GM12878 (cell line): Measurements from ENCODE around the gene LPIN1. TPM values are rescaled to one million over a fixed set of nuclear protein-coding genes. Genes with fewer than 3 reads are reported as not detected.

ENCODE experiments used
- ATAC-seq: fragments of 200-7000 bp; cut with Tn5 transposase; 3 replicates; pipeline ENCODE4 v1.9.1; 2020; ENCODE audit warnings: mild to moderate bottlenecking, moderate library complexity
- BruUV-seq: library from RNA; stranded (reverse); fragments of 400-500 nt; replicated peaks from 2 replicates; lab custom pipeline; 2021; lab: Mats Ljungman, UMichigan
- CTCF ChIA-PET: fragments of 300-600 bp; sonication (Branson Sonifier 250); formaldehyde crosslinking; extraction: SDS; loops from one replicate; lab custom pipeline; 2021; ENCODE audit warnings: inconsistent platforms; lab: Yijun Ruan, JAX
- POLR2A ChIA-PET: fragments of 350-600 bp; formaldehyde crosslinking; extraction: SDS; loops from one replicate; lab custom pipeline; 2021; ENCODE audit warnings: inconsistent platforms; lab: Charles Lee
- RAD21 ChIA-PET: fragments of 300-600 bp; sonication (Branson Sonifier 250); formaldehyde crosslinking; loops from one replicate; lab custom pipeline; 2023; ENCODE audit warnings: antibody characterized with exemption; ENCODE audit not compliant: unreplicated experiment; lab: Charles Lee
- SMC1A ChIA-PET: fragments of 300-600 bp; sonication (Branson Sonifier 250); formaldehyde crosslinking; loops from one replicate; lab custom pipeline; 2023; ENCODE audit not compliant: unreplicated experiment, uncharacterized antibody; lab: Charles Lee
- DNase-seq: peaks from one replicate; pipeline ENCODE4 v3.0.0-alpha.2; 2011; ENCODE audit warnings: low read depth, low spot score
- FAIRE-seq: peaks from 3 replicates; lab custom pipeline; 2011; peaks lifted over from hg19 to GRCh38; lab: Jason Lieb, UNC
- H2AFZ ChIP-seq: 2 replicates; pipeline ENCODE4 v1.6.0; 2011; ENCODE audit warnings: low read depth, low read length, control low read depth; ENCODE audit not compliant: control insufficient read depth
- H3K27ac ChIP-seq: 2 replicates; pipeline ENCODE4 v1.5.1; 2011; ENCODE audit warnings: control low read depth; ENCODE audit not compliant: control insufficient read depth, insufficient read depth
- H3K27me3 ChIP-seq, 2 experiments: replicated peaks in 1 of 2; 2 replicates each; pipeline versions ENCODE4 v1.6.0 to v1.6.1; 2011; ENCODE audit warnings: low read length in 1 of 2; ENCODE audit not compliant: control insufficient read depth in 2 of 2, insufficient read depth in 2 of 2
- H3K36me3 ChIP-seq, 2 experiments: 2 replicates each; pipeline ENCODE4 v1.5.1; 2011; ENCODE audit warnings: low read length in 1 of 2; ENCODE audit not compliant: control insufficient read depth in 2 of 2, insufficient read depth in 2 of 2
- H3K4me1 ChIP-seq: 2 replicates; pipeline ENCODE4 v1.6.1; 2011; ENCODE audit warnings: mild to moderate bottlenecking, low read length, moderate library complexity, mixed read lengths; ENCODE audit not compliant: control insufficient read depth, insufficient read depth
- H3K4me2 ChIP-seq: 2 replicates; pipeline ENCODE4 v1.6.0; 2011; ENCODE audit warnings: control low read depth; ENCODE audit not compliant: control insufficient read depth, insufficient read depth
- H3K4me3 ChIP-seq: fragments of 200-600 bp; sonication (generic); 2 replicates; pipeline ENCODE4 v1.5.1; 2016
- H3K79me2 ChIP-seq: 2 replicates; pipeline ENCODE4 v1.6.0; 2011; ENCODE audit warnings: low read length; ENCODE audit not compliant: control insufficient read depth, insufficient read depth
- H3K9ac ChIP-seq: 2 replicates; pipeline ENCODE4 v1.8.0; 2011; ENCODE audit warnings: low read length, control low read depth, mixed read lengths; ENCODE audit not compliant: control insufficient read depth, insufficient read depth
- H3K9me3 ChIP-seq: replicated peaks from 3 replicates; pipeline ENCODE4 v1.5.1; 2011; ENCODE audit warnings: mild to moderate bottlenecking, low read length; ENCODE audit not compliant: control insufficient read depth, insufficient read depth
- H4K20me1 ChIP-seq: 2 replicates; pipeline ENCODE4 v1.6.0; 2011; ENCODE audit not compliant: control insufficient read depth, insufficient read depth
- IKZF1 ChIP-seq: fragments of 450-650 bp; conservative IDR thresholded peaks from 2 replicates; pipeline ENCODE4 v1.6.1; 2017; ENCODE audit warnings: antibody characterized with exemption, mild to moderate bottlenecking
- NBN ChIP-seq: fragments of 450-650 bp; IDR thresholded peaks from 2 replicates; pipeline ENCODE4 v1.6.1; 2016
- NR2C2 ChIP-seq: IDR thresholded peaks from 2 replicates; pipeline ENCODE4 v1.6.1; 2011; ENCODE audit warnings: borderline replicate concordance, low read depth; ENCODE audit not compliant: control insufficient read depth, insufficient read length
- SMARCA5 ChIP-seq: fragments of 450-650 bp; IDR thresholded peaks from 2 replicates; pipeline ENCODE4 v1.6.1; 2017; ENCODE audit warnings: mild to moderate bottlenecking
- SREBF2 ChIP-seq: IDR thresholded peaks from 2 replicates; pipeline ENCODE4 v1.6.1; 2012; ENCODE audit warnings: mild to moderate bottlenecking, low read length
- SUPT20H ChIP-seq: IDR thresholded peaks from 2 replicates; pipeline ENCODE4 v1.6.1; 2011; ENCODE audit warnings: low read depth, mild to moderate bottlenecking, low read length, moderate library complexity, borderline replicate concordance; ENCODE audit not compliant: control insufficient read depth
- TBL1XR1 ChIP-seq: IDR thresholded peaks from 2 replicates; pipeline ENCODE4 v1.6.1; 2012; ENCODE audit warnings: low read depth, low read length, improper control_type of control experiment
- ZNF24 ChIP-seq: fragments of 450-650 bp; IDR thresholded peaks from 2 replicates; pipeline ENCODE4 v1.6.1; 2017; ENCODE audit warnings: antibody characterized with exemption, mild to moderate bottlenecking
- WGBS: methylation state at CpG from one replicate; pipeline ENCODE4 v1.1.6; 2016; ENCODE audit warnings: low lambda C conversion rate; ENCODE audit not compliant: insufficient replicate concordance, insufficient coverage; ENCODE audit errors: missing lambda C conversion rate; 5-methylcytosine and 5-hydroxymethylcytosine counted together
- in situ Hi-C: fragments of 300-500 bp; cut with MboI; formaldehyde crosslinking; loops from 9 replicates; pipeline ENCODE4 v1.14.3; 2018; ENCODE audit warnings: mixed read lengths
- intact Hi-C: fragments of 100-400 bp; cut with micrococcal nuclease; formaldehyde crosslinking; loops from one replicate; pipeline ENCODE4 v1.14.2; 2022; ENCODE audit not compliant: unreplicated experiment
- polyA plus RNA-seq, 11 experiments: library from polyadenylated mRNA; depleted of rRNA in 4 of 11; unstranded in 6 of 11; stranded (reverse) in 5 of 11; fragments of >200 nt; fragmentation: Nextera tagmentation in 4 of 11; fragmentation: Illumina TruSeq in 1 of 11; extraction: Ambion mirVana in 4 of 11; extraction: Trizol in 1 of 11; gene quantifications; 1 replicate in 1 of 11; 2 replicates in 10 of 11; pipeline versions ENCODE4 v1.2.1 to v1.2.3, GENCODE V29; 2011 to 2016; ENCODE audit warnings: inconsistent platforms in 2 of 11, missing spikeins in 2 of 11, low read depth in 1 of 11
- total RNA-seq, 4 experiments: library from RNA; depleted of rRNA in 3 of 4; stranded (reverse); fragments of >200 nt in 3 of 4; fragmentation: Illumina TruSeq in 1 of 4; extraction: Trizol in 1 of 4; gene quantifications; 2 replicates each; pipeline versions ENCODE4 v1.2.1 to v1.2.3, GENCODE V29; 2013 to 2021
- TF ChIP-seq, protein P1 (sequence below): fragments of 450-650 bp; formaldehyde crosslinking; IDR thresholded peaks from 2 replicates; pipeline ENCODE4 v1.4.0; 2020; ENCODE audit warnings: mild to moderate bottlenecking, moderate library complexity
- TF ChIP-seq, protein P2 (sequence below): fragments of 150-350 bp; IDR thresholded peaks from 2 replicates; pipeline ENCODE4 v1.6.1; 2016; ENCODE audit warnings: low read depth, low read length
- TF ChIP-seq, protein P3 (sequence below): fragments of 450-650 bp; conservative IDR thresholded peaks from 2 replicates; pipeline ENCODE4 v1.6.1; 2017; ENCODE audit warnings: mild to moderate bottlenecking, moderate library complexity
- TF ChIP-seq, protein P4 (sequence below): fragments of 450-650 bp; IDR thresholded peaks from 2 replicates; pipeline ENCODE4 v1.6.1; 2018; ENCODE audit warnings: borderline replicate concordance, mild to moderate bottlenecking; ENCODE audit not compliant: partially characterized antibody

LPIN1 gene
- total and polyA plus RNA-seq, 10 of the 15 experiments (the other 5 are each of a cell fraction or from before 2014, with no cell fraction given), result 18.8 to 82.5 (median 50.3) TPM

DNA sequence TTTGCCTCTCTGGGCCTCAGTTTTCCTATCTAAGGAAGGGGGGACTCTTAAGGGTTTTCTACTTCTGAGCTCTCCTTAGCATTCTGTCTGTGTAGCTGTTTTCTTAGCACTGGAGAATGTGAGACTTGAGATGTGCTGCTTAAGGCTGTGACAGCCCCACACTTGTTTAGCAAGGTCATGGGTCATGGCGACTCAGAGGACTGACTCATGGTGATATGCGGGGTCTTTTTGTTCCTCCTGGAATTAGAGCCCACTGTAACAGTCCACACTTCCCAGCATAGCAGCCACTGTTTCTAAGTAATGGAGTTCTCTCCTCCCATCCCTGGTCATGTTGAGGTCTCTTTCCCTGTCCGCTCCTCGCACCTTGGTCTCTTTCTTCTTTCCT lies 4.1 kb upstream of the LPIN1 start:
- DNase-seq (no peak), FAIRE-seq (no peak), ATAC-seq (no peak)
- BruUV-seq, result no TSS peak
- no peaks in the 10 kb centered on the region for H3K27me3 ChIP-seq
- intact Hi-C loops (loop anchor here (10.0 kb wide), 1 partner anchor 928 kb away; the partner anchor contains the start of gene PDIA6), in situ Hi-C loops (no loop called here)
- no peak overlapping the region for H2AFZ ChIP-seq
- RAD21 ChIA-PET, result interaction anchor here (1.0 to 4.6 kb wide), 4 partner anchors 7 to 40 kb away, joined by 3 to 132 read pairs (median 24); partner anchors contain the start of gene LPIN1
- SMC1A ChIA-PET, result interaction anchor here (9.6 to 10.9 kb wide), 2 partner anchors 11 to 39 kb away, joined by 174 to 206 read pairs; no protein-coding TSS in a partner anchor
- no peak overlapping the region for H3K4me2 ChIP-seq
- peaks cover 8% of the 10 kb centered on the region for H3K79me2 ChIP-seq
- no peaks in the 10 kb centered on the region for H3K36me3 ChIP-seq
- WGBS, result 88% methylated on average over 4 of the region's 4 CpGs
- CTCF ChIA-PET, result interaction anchor here (0.7 to 28.9 kb wide), 6 partner anchors 12 to 52 kb away, joined by 3 to 684 read pairs (median 10); no protein-coding TSS in a partner anchor
- no peaks in the 10 kb centered on the region; the same call in 2 of the 3 replicates for H3K9me3 ChIP-seq
- no peaks in the 10 kb centered on the region for H4K20me1 ChIP-seq
- POLR2A ChIA-PET, result interaction anchor here (0.9 to 1.2 kb wide), 2 partner anchors 9 to 12 kb away, joined by 3 to 5 read pairs; no protein-coding TSS in a partner anchor
- no peak overlapping the region for H3K4me3 ChIP-seq
- H3K9ac ChIP-seq, result no peak overlapping the region
- peaks cover 29% of the 10 kb centered on the region for H3K4me1 ChIP-seq
- H3K27ac ChIP-seq, result no peak overlapping the region
- TF ChIP-seq TBL1XR1 (no peak), SMARCA5 (no peak), IKZF1 (no peak), SUPT20H (no peak), NR2C2 (no peak), SREBF2 (no peak), ZNF24 (no peak), NBN (no peak)
- TF ChIP-seq, protein P1, sequence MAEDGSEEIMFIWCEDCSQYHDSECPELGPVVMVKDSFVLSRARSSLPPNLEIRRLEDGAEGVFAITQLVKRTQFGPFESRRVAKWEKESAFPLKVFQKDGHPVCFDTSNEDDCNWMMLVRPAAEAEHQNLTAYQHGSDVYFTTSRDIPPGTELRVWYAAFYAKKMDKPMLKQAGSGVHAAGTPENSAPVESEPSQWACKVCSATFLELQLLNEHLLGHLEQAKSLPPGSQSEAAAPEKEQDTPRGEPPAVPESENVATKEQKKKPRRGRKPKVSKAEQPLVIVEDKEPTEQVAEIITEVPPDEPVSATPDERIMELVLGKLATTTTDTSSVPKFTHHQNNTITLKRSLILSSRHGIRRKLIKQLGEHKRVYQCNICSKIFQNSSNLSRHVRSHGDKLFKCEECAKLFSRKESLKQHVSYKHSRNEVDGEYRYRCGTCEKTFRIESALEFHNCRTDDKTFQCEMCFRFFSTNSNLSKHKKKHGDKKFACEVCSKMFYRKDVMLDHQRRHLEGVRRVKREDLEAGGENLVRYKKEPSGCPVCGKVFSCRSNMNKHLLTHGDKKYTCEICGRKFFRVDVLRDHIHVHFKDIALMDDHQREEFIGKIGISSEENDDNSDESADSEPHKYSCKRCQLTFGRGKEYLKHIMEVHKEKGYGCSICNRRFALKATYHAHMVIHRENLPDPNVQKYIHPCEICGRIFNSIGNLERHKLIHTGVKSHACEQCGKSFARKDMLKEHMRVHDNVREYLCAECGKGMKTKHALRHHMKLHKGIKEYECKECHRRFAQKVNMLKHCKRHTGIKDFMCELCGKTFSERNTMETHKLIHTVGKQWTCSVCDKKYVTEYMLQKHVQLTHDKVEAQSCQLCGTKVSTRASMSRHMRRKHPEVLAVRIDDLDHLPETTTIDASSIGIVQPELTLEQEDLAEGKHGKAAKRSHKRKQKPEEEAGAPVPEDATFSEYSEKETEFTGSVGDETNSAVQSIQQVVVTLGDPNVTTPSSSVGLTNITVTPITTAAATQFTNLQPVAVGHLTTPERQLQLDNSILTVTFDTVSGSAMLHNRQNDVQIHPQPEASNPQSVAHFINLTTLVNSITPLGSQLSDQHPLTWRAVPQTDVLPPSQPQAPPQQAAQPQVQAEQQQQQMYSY (CRISPR knock-in tag), result no peak
- TF ChIP-seq, protein P2, sequence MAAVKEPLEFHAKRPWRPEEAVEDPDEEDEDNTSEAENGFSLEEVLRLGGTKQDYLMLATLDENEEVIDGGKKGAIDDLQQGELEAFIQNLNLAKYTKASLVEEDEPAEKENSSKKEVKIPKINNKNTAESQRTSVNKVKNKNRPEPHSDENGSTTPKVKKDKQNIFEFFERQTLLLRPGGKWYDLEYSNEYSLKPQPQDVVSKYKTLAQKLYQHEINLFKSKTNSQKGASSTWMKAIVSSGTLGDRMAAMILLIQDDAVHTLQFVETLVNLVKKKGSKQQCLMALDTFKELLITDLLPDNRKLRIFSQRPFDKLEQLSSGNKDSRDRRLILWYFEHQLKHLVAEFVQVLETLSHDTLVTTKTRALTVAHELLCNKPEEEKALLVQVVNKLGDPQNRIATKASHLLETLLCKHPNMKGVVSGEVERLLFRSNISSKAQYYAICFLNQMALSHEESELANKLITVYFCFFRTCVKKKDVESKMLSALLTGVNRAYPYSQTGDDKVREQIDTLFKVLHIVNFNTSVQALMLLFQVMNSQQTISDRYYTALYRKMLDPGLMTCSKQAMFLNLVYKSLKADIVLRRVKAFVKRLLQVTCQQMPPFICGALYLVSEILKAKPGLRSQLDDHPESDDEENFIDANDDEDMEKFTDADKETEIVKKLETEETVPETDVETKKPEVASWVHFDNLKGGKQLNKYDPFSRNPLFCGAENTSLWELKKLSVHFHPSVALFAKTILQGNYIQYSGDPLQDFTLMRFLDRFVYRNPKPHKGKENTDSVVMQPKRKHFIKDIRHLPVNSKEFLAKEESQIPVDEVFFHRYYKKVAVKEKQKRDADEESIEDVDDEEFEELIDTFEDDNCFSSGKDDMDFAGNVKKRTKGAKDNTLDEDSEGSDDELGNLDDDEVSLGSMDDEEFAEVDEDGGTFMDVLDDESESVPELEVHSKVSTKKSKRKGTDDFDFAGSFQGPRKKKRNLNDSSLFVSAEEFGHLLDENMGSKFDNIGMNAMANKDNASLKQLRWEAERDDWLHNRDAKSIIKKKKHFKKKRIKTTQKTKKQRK, result no peak
- TF ChIP-seq, protein P3, sequence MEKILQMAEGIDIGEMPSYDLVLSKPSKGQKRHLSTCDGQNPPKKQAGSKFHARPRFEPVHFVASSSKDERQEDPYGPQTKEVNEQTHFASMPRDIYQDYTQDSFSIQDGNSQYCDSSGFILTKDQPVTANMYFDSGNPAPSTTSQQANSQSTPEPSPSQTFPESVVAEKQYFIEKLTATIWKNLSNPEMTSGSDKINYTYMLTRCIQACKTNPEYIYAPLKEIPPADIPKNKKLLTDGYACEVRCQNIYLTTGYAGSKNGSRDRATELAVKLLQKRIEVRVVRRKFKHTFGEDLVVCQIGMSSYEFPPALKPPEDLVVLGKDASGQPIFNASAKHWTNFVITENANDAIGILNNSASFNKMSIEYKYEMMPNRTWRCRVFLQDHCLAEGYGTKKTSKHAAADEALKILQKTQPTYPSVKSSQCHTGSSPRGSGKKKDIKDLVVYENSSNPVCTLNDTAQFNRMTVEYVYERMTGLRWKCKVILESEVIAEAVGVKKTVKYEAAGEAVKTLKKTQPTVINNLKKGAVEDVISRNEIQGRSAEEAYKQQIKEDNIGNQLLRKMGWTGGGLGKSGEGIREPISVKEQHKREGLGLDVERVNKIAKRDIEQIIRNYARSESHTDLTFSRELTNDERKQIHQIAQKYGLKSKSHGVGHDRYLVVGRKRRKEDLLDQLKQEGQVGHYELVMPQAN, result no peak
- TF ChIP-seq, protein P4, sequence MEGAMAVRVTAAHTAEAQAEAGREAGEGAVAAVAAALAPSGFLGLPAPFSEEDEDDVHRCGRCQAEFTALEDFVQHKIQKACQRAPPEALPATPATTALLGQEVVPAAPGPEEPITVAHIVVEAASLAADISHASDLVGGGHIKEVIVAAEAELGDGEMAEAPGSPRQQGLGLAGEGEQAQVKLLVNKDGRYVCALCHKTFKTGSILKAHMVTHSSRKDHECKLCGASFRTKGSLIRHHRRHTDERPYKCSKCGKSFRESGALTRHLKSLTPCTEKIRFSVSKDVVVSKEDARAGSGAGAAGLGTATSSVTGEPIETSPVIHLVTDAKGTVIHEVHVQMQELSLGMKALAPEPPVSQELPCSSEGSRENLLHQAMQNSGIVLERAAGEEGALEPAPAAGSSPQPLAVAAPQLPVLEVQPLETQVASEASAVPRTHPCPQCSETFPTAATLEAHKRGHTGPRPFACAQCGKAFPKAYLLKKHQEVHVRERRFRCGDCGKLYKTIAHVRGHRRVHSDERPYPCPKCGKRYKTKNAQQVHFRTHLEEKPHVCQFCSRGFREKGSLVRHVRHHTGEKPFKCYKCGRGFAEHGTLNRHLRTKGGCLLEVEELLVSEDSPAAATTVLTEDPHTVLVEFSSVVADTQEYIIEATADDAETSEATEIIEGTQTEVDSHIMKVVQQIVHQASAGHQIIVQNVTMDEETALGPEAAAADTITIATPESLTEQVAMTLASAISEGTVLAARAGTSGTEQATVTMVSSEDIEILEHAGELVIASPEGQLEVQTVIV, result no peak
